Measurements from ENCODE around the gene ABHD6.

ABHD6 gene

GRCh38 chr3:58322793-58323192 is 85.2 kb downstream of the ABHD6 start:
- TF ChIP-seq CTCF (IDR thresholded peaks at IDR 0.05): no peak
- no peak overlapping the region for H3K4me3 ChIP-seq (ENCODE audit: low read depth in 1 of 2, low read length in 1 of 2)
- peaks cover 0 to 4% of the 10 kb centered on the region in 2 experiments for H3K4me1 ChIP-seq (ENCODE audit: control insufficient read depth in 1 of 2, insufficient read depth in 1 of 2, low read depth in 1 of 2, low read length in 1 of 2)
- peaks cover 15% of the 10 kb centered on the region for H3K36me3 ChIP-seq
- H3K9me3 ChIP-seq: no peaks in the 10 kb centered on the region
- H3K27ac ChIP-seq: no peak overlapping the region
- H3K27me3 ChIP-seq: no peaks in the 10 kb centered on the region

- Histone ChIP-seq H3K27ac (no peak overlapping the region), H3K4me1 (ENCODE audit: control insufficient read depth in 1 of 2, insufficient read depth in 1 of 2, low read depth in 1 of 2, low read length in 1 of 2) (peaks cover 0 to 4% of the 10 kb centered on the region in 2 experiments), H3K9me3 (no peaks in the 10 kb centered on the region), H3K27me3 (no peaks in the 10 kb centered on the region), H3K36me3 (peaks cover 6% of the 10 kb centered on the region), H3K4me3 (ENCODE audit: low read depth in 1 of 2, low read length in 1 of 2) (no peak overlapping the region)
- no peak for TF ChIP-seq CTCF (IDR thresholded peaks at IDR 0.05)
These were observed 86.2 kb downstream of the ABHD6 start for GRCh38 chr3:58323529-58324390.

- Histone ChIP-seq H3K27me3 (no peaks in the 10 kb centered on the region), H3K36me3 (no peaks in the 10 kb centered on the region), H3K9me3 (no peaks in the 10 kb centered on the region), H3K4me1 (ENCODE audit: control insufficient read depth in 1 of 2, insufficient read depth in 1 of 2, low read depth in 1 of 2, low read length in 1 of 2) (peaks cover 0 to 4% of the 10 kb centered on the region in 2 experiments), H3K4me3 (ENCODE audit: low read depth in 1 of 2, low read length in 1 of 2) (no peak overlapping the region), H3K27ac (no peak overlapping the region)
- no peak for TF ChIP-seq CTCF (IDR thresholded peaks at IDR 0.05)
These were observed 87.1 kb downstream of the ABHD6 start for GRCh38 chr3:58324391-58325390.

DNA sequence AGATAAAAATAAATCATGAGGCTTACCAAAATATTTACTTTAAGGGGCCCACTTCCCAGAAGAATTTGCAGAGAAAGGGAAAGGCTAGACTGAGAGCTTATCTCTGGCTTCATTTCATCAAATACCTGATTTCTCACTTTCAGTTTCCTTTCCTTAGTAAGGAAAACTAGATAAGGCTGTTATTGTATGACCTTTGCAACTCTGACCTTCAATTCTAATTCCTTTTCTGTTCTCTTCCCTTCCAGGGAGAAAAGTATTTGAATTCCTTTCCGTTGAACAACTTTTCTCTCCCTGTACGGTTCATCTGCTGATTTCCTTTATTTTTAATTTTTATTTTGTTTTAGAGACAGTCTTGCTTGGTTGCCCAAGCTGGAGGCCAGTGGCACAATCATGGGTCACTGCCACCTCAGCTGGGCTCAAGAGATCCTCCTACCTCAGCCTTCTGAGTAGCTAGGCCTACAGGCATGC is 88.0 kb downstream of the ABHD6 start:
- no peak for TF ChIP-seq CTCF (IDR thresholded peaks at IDR 0.05)
- no peak overlapping the region for H3K27ac ChIP-seq

GRCh38 chr3:58326267-58326900 is 88.8 kb downstream of the ABHD6 start:
- Histone ChIP-seq H3K36me3 (no peaks in the 10 kb centered on the region), H3K4me1 (ENCODE audit: control insufficient read depth in 1 of 2, insufficient read depth in 1 of 2, low read depth in 1 of 2, low read length in 1 of 2) (no peaks in the 10 kb centered on the region), H3K4me3 (ENCODE audit: low read depth in 1 of 2, low read length in 1 of 2) (no peak overlapping the region), H3K9me3 (no peaks in the 10 kb centered on the region), H3K27ac (no peak overlapping the region), H3K27me3 (no peaks in the 10 kb centered on the region)
- TF ChIP-seq CTCF (IDR thresholded peaks at IDR 0.05): no peak

More for the DNA sequence above, 88.0 kb downstream of the ABHD6 start:
- Histone ChIP-seq H3K4me3 (ENCODE audit: low read depth in 1 of 2, low read length in 1 of 2) (no peak overlapping the region), H3K36me3 (no peaks in the 10 kb centered on the region), H3K4me1 (ENCODE audit: control insufficient read depth in 1 of 2, insufficient read depth in 1 of 2, low read depth in 1 of 2, low read length in 1 of 2) (peaks cover 0 to 4% of the 10 kb centered on the region in 2 experiments), H3K27me3 (no peaks in the 10 kb centered on the region), H3K9me3 (no peaks in the 10 kb centered on the region)

All from neutrophil (primary cell).